Esophagus muscularis mucosa (tissue), 4 donors: ENCODE measurements around the gene ADCY4. TPM values are rescaled to one million over a fixed set of nuclear protein-coding genes. Genes with fewer than 3 reads are reported as not detected.

Experiments
- DNase-seq: peaks from one replicate; pipeline ENCODE4 v3.0.0-alpha.2; 2017; ENCODE audit errors: extremely low spot score
- H3K27ac ChIP-seq, 4 donors: fragments of 200-600 bp; sonication (generic); replicated peaks in 1 of 4; 1 replicate in 3 of 4; 2 replicates in 1 of 4; pipeline ENCODE4 v1.5.1; 2016 to 2019; ENCODE audit warnings: mild to moderate bottlenecking in 1 of 4
- H3K27me3 ChIP-seq, 4 donors: fragments of 200-600 bp; sonication (generic); one replicate each; pipeline versions ENCODE4 v1.5.1 to v1.6.0; 2016 to 2019
- H3K36me3 ChIP-seq, 4 donors: fragments of 200-600 bp; sonication (generic); one replicate each; pipeline ENCODE4 v1.5.1; 2016 to 2019
- H3K4me1 ChIP-seq, 4 donors: fragments of 200-600 bp; sonication (generic); one replicate each; pipeline ENCODE4 v1.5.1; 2016 to 2019
- H3K4me3 ChIP-seq, 4 donors: fragments of 200-600 bp; sonication (generic); 1 replicate in 2 of 4; 2 replicates in 2 of 4; pipeline ENCODE4 v1.5.1; 2016 to 2019; ENCODE audit warnings: mild to moderate bottlenecking in 4 of 4, moderate library complexity in 1 of 4
- H3K9me3 ChIP-seq, 4 donors: fragments of 200-600 bp; sonication (generic); 1 replicate in 3 of 4; 2 replicates in 1 of 4; pipeline ENCODE4 v1.5.1; 2016 to 2019
- EP300 ChIP-seq: sonication (generic); formaldehyde crosslinking; IDR thresholded peaks from one replicate; pipeline ENCODE4 v1.6.1; 2017; ENCODE audit warnings: antibody characterized with exemption
- POLR2A ChIP-seq: fragments of 450-650 bp; IDR thresholded peaks from one replicate; pipeline ENCODE4 v1.6.1; 2017; ENCODE audit warnings: antibody characterized with exemption, moderate library complexity, mild to moderate bottlenecking, low read depth
- POLR2AphosphoS5 ChIP-seq, 2 donors: sonication (generic); formaldehyde crosslinking; IDR thresholded peaks; one replicate each; pipeline ENCODE4 v1.6.1; 2017; ENCODE audit warnings: antibody characterized with exemption in 2 of 2
- WGBS: methylation state at CpG from one replicate; pipeline ENCODE4 v1.1.5; 2018; 5-methylcytosine and 5-hydroxymethylcytosine counted together
- intact Hi-C: fragments of 100-400 bp; cut with DNase I; formaldehyde crosslinking; loops from one replicate; pipeline ENCODE4 v1.15.1; 2023
- total RNA-seq, 4 donors: library from RNA; depleted of rRNA; stranded (reverse); fragments of >200 nt; gene quantifications; one replicate each; pipeline versions ENCODE4 v1.1.0 to v1.2.1, GENCODE V29; 2016
- TF ChIP-seq, protein P1 (sequence below), 3 experiments: fragments of 200-600 bp in 2 of 3; fragments of 450-650 bp in 1 of 3; sonication (generic) in 2 of 3; IDR thresholded peaks; one replicate each; pipeline ENCODE4 v1.5.1; 2017 to 2019; ENCODE audit warnings: antibody characterized with exemption in 3 of 3, mild to moderate bottlenecking in 2 of 3, moderate library complexity in 1 of 3

ADCY4 gene
- total RNA-seq, 4 donors from 2014 or later: 21.5 to 36.9 (median 27.9) TPM

DNA sequence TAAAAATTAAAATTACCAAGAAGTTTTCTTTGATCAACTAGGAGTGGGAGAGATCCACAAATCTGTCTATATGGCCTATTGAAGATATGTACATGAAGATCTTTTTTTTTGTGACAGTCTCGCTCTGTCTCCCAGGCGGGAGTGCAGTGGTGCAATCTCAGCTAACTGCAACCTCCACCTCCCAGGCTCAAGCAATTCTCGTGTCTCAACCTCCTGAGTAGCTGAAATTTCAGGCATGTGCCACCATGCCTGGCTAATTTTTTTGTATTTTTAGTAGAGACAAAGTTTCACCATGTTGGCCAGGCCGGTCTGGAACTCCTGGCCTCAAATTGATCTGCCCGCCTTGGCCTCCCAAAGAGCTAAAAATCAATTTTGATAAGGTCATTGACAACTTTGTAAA lies 28.5 kb upstream of the ADCY4 start:
- H3K9me3 ChIP-seq: no peaks in the 10 kb centered on the region
- peaks cover 32 to 37% (median 34%) of the 10 kb centered on the region in 4 donors for H3K4me1 ChIP-seq
- H3K27me3 ChIP-seq: no peaks in the 10 kb centered on the region
- intact Hi-C loops: no loop called here
- no peak overlapping the region for H3K4me3 ChIP-seq
- no peaks in the 10 kb centered on the region for H3K36me3 ChIP-seq
- TF ChIP-seq POLR2A (no peak), POLR2AphosphoS5 (IDR thresholded peaks at IDR 0.05) (no peak), EP300 (no peak)
- TF ChIP-seq, protein P1, sequence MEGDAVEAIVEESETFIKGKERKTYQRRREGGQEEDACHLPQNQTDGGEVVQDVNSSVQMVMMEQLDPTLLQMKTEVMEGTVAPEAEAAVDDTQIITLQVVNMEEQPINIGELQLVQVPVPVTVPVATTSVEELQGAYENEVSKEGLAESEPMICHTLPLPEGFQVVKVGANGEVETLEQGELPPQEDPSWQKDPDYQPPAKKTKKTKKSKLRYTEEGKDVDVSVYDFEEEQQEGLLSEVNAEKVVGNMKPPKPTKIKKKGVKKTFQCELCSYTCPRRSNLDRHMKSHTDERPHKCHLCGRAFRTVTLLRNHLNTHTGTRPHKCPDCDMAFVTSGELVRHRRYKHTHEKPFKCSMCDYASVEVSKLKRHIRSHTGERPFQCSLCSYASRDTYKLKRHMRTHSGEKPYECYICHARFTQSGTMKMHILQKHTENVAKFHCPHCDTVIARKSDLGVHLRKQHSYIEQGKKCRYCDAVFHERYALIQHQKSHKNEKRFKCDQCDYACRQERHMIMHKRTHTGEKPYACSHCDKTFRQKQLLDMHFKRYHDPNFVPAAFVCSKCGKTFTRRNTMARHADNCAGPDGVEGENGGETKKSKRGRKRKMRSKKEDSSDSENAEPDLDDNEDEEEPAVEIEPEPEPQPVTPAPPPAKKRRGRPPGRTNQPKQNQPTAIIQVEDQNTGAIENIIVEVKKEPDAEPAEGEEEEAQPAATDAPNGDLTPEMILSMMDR (IDR thresholded peaks at IDR 0.05): no peak
- no peak overlapping the region for H3K27ac ChIP-seq
- no peak for DNase-seq
- WGBS: 87% methylated on average over 5 of the region's 5 CpGs

DNA sequence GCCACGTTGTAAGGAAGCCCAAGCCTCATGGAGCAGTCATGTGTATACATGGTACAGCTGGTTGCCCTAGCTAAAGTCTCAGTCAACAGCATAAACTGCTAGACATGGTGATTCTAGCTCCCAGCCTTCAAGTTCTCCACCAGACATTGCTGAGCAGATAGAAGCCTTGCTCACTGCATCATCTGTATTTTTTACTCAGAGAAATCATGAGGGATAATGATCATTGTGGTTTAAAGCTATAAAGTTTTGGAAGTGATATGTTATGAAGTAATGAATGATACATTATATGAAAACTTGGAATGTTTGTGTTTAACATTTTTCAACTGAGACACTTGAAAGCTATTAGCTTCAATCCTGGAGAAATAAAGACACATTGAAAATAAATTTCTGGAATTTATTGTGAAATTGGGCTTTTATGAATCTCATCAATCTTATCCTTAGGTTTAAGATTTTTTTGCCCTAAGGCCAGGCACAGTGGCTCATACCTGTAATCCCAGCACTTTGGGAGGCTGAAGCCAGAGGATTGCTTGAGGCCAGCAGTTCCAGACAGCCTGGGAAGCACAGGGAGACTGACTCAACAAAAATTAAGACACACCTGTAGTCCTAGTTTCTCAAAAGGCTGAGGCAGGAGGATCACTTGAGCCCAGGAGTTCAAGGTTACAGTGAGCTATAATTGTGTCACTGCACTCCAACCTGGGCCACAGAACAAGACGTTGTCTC lies 27.5 kb upstream of the ADCY4 start:
- Histone ChIP-seq H3K4me1 (peaks cover 26 to 27% (median 27%) of the 10 kb centered on the region in 4 donors), H3K27ac (no peak overlapping the region), H3K4me3 (no peak overlapping the region), H3K27me3 (no peaks in the 10 kb centered on the region), H3K36me3 (no peaks in the 10 kb centered on the region), H3K9me3 (no peaks in the 10 kb centered on the region)
- intact Hi-C loops: no loop called here
- no peak for TF ChIP-seq EP300
- TF ChIP-seq, protein P1 (IDR thresholded peaks at IDR 0.05): no peak
- TF ChIP-seq POLR2AphosphoS5 (IDR thresholded peaks at IDR 0.05): no peak
- TF ChIP-seq POLR2A: no peak
- no peak for DNase-seq
- WGBS: 61% methylated on average over 2 of the region's 2 CpGs

DNA sequence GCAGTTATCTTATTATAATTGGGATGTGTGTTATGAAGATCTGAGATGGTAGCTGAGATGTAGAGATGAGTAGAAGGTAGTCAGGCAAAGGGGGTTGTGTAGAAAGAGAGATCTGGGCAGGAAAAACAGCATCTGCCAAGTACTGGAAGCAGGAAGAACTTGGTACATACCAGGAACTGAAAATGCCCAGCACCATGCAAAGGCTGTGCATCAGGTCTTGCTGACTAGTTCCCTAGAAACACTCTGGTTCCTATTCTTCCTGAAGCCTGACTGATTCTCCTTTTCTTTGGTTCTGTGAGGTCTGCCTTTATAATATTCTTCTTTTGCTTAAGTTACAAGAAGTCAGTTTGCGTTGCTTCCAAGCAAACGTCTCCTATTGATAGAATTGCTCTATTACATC lies 26.5 kb upstream of the ADCY4 start:
- 81% methylated on average over 2 of the region's 2 CpGs for WGBS
- no peak for TF ChIP-seq EP300
- TF ChIP-seq, protein P1 (IDR thresholded peaks at IDR 0.05): no peak
- TF ChIP-seq POLR2A: no peak
- no peak for TF ChIP-seq POLR2AphosphoS5 (IDR thresholded peaks at IDR 0.05)
- DNase-seq: no peak
- Histone ChIP-seq H3K36me3 (no peaks in the 10 kb centered on the region), H3K27me3 (no peaks in the 10 kb centered on the region), H3K4me3 (no peak overlapping the region), H3K9me3 (no peaks in the 10 kb centered on the region), H3K27ac (no peak overlapping the region), H3K4me1 (peaks cover 15 to 16% (median 16%) of the 10 kb centered on the region in 4 donors)
- intact Hi-C loops: no loop called here

DNA sequence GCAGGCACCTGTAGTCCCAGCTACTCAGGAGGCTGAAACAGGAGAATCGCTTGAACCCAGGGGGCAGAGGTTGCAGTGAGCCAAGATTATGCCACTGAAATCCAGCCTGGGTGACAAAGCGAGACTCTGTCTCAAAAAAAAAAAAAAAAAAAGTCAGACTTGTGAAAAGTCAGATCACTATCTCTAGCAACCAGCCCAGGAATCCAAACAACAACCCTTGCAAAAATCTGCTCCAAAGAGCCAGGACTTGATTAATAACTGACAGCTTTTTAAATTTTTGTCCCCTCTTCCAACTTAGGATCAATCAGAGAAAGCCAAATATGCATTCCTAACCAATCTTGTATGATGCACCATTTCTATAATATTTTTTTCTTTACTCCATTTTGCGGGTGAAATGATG lies 25.4 kb upstream of the ADCY4 start:
- H3K27me3 ChIP-seq: no peaks in the 10 kb centered on the region
- no peaks in the 10 kb centered on the region for H3K36me3 ChIP-seq
- H3K9me3 ChIP-seq: no peaks in the 10 kb centered on the region
- intact Hi-C loops: no loop called here
- H3K4me1 ChIP-seq: peaks cover 5 to 6% (median 6%) of the 10 kb centered on the region in 4 donors
- no peak overlapping the region for H3K4me3 ChIP-seq
- DNase-seq: no peak
- TF ChIP-seq POLR2A (no peak), POLR2AphosphoS5 (IDR thresholded peaks at IDR 0.05) (no peak), EP300 (no peak)
- TF ChIP-seq, protein P1 (IDR thresholded peaks at IDR 0.05): no peak
- WGBS: 88% methylated on average over 3 of the region's 3 CpGs
- no peak overlapping the region for H3K27ac ChIP-seq
